Measurements from ENCODE around the gene MAP3K4.
A peak's percentile ranks its signal among the peaks of the same experiment; 100 is the strongest.
"Not testable (repeated sequence)": the region's sequence is repeated elsewhere in the genome, so short reads cannot be mapped to it uniquely, and the experiment has no call there.

MAP3K4 gene

GRCh38 chr6:161091972-161092701 lies 100.6 kb downstream of the MAP3K4 start:
- no peak for DNase-seq

- no peak for DNase-seq
These were observed 103.4 kb downstream of the MAP3K4 start for GRCh38 chr6:161094955-161095354.

- DNase-seq: no peak
These were observed 104.3 kb downstream of the MAP3K4 start for GRCh38 chr6:161095916-161096315.

GRCh38 chr6:161100072-161100471 lies 108.5 kb downstream of the MAP3K4 start:
- DNase-seq: no peak

- no peak for DNase-seq
These were observed 109.9 kb downstream of the MAP3K4 start for GRCh38 chr6:161101517-161101916.

- no peak for DNase-seq
These were observed 111.9 kb downstream of the MAP3K4 start for GRCh38 chr6:161103475-161103874.

GRCh38 chr6:161104966-161105365 lies 113.4 kb downstream of the MAP3K4 start:
- no peak for DNase-seq

GRCh38 chr6:161105408-161105807 lies 113.8 kb downstream of the MAP3K4 start:
- no peak for DNase-seq

GRCh38 chr6:161107779-161108730 lies 116.5 kb downstream of the MAP3K4 start:
- DNase-seq: no peak

- no peak for DNase-seq
These were observed 117.3 kb downstream of the MAP3K4 start for GRCh38 chr6:161108916-161109315.

- no peak for DNase-seq
These were observed 117.8 kb downstream of the MAP3K4 start for GRCh38 chr6:161109366-161109765.

- DNase-seq: no peak
These were observed 118.6 kb downstream of the MAP3K4 start for GRCh38 chr6:161110028-161110779.

- DNase-seq: peak in 1 of 2 donors; percentile 24
These were observed 119.7 kb downstream of the MAP3K4 start for GRCh38 chr6:161111261-161111660.

- DNase-seq: no peak
These were observed 123.9 kb downstream of the MAP3K4 start for GRCh38 chr6:161115468-161115867.

GRCh38 chr6:161116554-161116953 lies 125.0 kb downstream of the MAP3K4 start:
- DNase-seq: no peak

- DNase-seq: peak in 1 of 2 donors; percentile 49
These were observed 125.7 kb downstream of the MAP3K4 start for GRCh38 chr6:161117308-161117707.

- DNase-seq: no peak
These were observed 126.4 kb downstream of the MAP3K4 start for GRCh38 chr6:161117942-161118341.

GRCh38 chr6:161123319-161123718 lies 131.8 kb downstream of the MAP3K4 start:
- DNase-seq: not testable (repeated sequence)

GRCh38 chr6:161125591-161125990 lies 134.0 kb downstream of the MAP3K4 start:
- DNase-seq: no peak

- no peak for DNase-seq
These were observed 135.6 kb downstream of the MAP3K4 start for GRCh38 chr6:161127071-161127740.

- no peak for DNase-seq
These were observed 136.7 kb downstream of the MAP3K4 start for GRCh38 chr6:161128230-161128629.

- DNase-seq: peak in 1 of 2 donors; percentile 28
These were observed 137.2 kb downstream of the MAP3K4 start for GRCh38 chr6:161128680-161129196.
